GM12801 (cell line): Measurements from ENCODE around the gene ARAP1.

Experiments
- TF ChIP-seq, protein P1 (sequence below): IDR thresholded peaks from one replicate; pipeline ENCODE4 v1.5.1; 2011; ENCODE audit warnings: control low read depth; ENCODE audit not compliant: insufficient read length; ENCODE audit errors: extremely low read depth

The ARAP1 gene

DNA sequence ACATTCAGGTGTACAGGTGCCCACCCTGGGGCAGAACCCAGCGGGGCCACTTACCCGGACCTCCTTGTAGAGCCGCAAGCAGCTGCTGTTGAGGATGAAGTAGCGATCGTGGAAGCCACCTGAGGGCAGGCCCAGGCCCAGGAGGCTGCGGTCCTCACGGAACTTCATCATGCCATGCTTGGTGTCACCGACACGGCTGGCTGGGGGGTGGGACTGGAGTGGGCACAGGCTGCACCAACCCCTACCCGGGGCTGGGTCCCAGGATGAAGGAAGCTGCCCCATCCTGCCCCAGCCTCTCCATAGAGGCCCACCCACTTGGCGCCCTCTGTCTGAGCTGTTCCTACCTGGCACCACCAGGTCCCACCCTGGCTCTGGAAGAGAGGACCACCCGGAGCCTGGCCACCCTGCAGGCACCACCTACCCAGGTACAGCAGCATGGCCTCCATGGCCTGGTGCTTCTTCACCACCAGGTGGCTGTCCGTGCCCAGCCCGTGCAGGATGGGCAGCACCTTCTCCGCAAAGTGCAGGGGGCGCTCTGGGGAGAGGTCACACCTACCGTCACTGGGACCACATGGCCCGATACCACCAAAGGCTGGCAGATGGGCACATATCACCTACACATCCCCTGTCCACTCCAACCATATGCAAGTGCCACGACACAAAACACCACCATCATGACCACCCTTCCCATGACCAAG lies 58.8 kb downstream of the ARAP1 start:
- TF ChIP-seq, protein P1, sequence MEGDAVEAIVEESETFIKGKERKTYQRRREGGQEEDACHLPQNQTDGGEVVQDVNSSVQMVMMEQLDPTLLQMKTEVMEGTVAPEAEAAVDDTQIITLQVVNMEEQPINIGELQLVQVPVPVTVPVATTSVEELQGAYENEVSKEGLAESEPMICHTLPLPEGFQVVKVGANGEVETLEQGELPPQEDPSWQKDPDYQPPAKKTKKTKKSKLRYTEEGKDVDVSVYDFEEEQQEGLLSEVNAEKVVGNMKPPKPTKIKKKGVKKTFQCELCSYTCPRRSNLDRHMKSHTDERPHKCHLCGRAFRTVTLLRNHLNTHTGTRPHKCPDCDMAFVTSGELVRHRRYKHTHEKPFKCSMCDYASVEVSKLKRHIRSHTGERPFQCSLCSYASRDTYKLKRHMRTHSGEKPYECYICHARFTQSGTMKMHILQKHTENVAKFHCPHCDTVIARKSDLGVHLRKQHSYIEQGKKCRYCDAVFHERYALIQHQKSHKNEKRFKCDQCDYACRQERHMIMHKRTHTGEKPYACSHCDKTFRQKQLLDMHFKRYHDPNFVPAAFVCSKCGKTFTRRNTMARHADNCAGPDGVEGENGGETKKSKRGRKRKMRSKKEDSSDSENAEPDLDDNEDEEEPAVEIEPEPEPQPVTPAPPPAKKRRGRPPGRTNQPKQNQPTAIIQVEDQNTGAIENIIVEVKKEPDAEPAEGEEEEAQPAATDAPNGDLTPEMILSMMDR, result no peak

DNA sequence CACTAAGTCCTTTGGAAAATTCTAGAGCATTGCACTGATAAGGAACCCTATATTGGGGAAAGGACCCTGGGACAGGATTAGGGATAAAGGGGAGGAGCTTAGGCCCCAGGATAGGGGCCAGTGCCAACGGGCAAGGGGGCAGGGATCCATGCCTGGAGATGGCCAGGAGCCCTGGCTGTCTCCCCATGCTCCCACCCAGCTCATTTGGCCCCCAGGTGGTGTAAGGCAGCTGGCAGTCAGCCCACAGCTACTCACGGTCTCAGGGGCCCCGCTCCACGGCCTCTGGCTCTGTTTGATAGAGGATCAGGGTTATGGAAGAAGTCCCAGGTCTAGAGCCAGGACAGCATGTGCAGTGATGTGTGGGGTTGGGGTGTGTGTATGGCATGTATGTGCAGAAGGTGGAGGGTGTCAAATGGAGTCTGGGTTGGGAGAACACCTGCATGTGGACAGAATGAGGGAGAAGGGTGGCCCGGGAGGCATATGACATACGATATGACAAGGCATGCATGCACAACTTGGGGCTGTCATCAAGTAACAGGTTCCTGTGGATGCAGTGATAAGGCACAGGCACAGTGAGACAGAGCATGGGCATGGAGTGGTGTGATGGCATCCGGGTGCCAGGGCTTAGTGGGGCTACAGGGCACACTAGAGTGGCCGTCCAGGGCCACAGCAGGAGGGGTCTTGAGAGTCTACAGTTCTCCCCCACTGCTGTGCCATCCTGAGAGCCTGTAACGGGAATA lies 59.5 kb downstream of the ARAP1 start:
- TF ChIP-seq, protein P1, result no peak

DNA sequence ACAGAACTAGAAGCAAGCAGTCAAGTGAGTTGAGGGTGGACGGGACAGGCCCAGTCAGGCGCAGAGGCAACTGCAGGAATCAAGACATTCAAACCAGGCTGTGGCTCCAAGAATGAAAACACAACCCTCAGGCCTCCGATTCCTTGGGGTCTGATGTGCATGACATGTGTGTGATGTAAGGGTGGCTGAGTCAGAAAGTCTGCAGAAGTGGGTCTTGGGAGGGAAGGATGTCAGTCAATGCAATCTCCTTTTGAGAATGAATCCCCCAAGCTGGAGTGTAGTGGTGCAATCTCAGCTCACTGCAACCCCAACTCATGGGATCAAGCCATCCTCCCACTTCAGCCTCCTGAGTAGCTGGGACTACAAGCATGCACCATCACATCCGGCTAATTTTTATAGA lies 62.0 kb downstream of the ARAP1 start:
- TF ChIP-seq, protein P1, result no peak

DNA sequence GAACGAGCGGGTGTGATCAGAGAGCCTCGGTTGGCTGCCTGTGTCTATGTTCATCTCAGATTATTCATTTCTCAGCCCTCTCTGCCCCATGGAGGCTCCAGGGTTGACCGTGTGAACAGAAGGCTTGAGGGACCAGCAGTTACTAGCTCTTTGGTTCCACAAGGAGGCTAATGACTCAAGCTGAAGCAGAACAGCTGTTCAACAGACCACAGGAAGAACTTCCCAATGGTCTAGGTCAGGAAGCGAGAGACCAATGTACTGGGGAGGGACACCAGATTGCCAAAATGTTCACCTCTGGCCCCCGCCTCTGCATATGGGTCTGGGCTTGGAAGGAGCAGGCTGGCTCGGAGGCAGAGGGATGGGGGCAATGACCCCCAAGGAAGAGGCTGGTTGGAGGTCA lies 63.3 kb downstream of the ARAP1 start:
- TF ChIP-seq, protein P1, result no peak

DNA sequence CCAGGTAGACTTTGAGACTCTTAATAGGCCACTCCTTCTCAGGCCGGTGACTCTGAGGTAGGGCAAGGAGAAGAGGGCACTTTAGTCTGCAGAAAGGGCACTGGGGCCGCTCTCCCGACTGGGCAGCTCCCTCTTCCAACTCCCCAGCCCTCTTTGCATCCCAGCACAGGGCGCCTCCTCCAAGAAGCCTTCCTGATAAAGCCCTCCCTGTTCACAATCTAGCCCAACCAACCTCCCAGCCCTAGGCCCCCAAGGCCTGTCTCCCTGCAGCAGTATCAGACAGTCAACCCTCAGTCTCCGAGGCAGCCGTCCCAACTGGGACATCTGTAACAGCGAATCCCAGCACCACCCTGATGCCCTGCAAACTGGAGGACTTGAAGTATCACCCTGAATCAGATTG lies 63.7 kb downstream of the ARAP1 start:
- TF ChIP-seq, protein P1, result no peak

DNA sequence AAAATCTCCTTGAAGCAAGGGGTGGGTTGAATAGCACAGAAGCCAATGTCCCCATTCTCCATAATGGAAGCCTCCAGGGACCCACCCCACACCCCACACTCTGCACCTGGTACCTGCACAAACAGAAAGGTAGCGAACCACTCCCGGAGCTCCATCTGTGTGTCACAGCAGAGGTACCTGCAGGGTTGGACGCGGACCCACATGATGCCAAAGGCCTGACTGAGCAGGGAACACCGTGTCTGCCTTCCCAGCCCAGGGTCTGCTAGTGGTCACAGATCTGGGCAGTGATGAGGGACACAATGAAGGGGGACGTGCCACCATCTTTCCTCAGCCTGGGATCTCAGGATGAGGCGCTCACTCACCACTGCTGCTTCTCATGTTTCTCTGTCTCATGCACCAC lies 64.9 kb downstream of the ARAP1 start:
- TF ChIP-seq, protein P1, result no peak

DNA sequence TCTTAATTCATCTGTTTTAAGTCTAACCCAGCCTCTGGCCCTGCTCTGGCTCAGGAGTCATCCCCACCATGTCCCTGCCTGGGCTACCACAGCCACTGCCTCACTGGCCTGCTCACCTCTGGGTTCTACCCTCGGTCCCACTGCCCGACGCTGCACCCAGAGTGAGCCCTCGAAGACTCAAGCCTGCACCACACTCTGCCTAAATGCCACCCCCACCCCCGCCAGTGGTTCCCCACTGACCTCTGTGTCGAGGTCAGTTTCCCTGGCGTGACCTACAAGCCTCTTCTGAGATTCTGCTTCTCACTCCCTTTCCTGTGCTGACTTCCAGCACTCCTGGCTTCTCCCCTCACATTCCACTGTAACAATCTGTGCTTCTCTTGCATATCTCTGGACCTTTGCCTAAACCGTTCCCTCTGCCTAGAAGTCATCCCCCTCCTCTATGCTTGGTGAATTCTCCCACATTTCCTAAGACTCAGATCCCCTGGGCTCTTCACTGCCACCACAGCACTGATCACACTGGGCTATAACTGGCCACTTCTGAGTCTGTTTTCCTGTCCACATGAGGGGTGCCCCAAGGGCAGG lies 65.5 kb downstream of the ARAP1 start:
- TF ChIP-seq, protein P1, result no peak
